SK-MEL-5 (cell line): ENCODE data around the gene RHBDL2. TPM values are rescaled to one million over a fixed set of nuclear protein-coding genes. Genes with fewer than 3 reads are reported as not detected.
A peak's percentile ranks its signal among the peaks of the same experiment; 100 is the strongest.
"Not testable (repeated sequence)": the region's sequence is repeated elsewhere in the genome, so short reads cannot be mapped to it uniquely, and the experiment has no call there.

Experiments
- DNase-seq: peaks from one replicate; pipeline ENCODE4 v3.0.0-alpha.2; 2016; ENCODE audit warnings: low read depth, low spot score
- in situ Hi-C: cut with HindIII; loops from 2 replicates; pipeline ENCODE4 v1.10.0; 2016; ENCODE audit warnings: low sequenced_read_pairs, high pct_unique_total_duplicates, low pct_unique_long_range_greater_than_20kb
- polyA plus RNA-seq, 2 experiments: library from polyadenylated mRNA; depleted of rRNA; stranded (reverse); fragments of >200 nt; gene quantifications; 2 replicates each; pipeline ENCODE4 v1.2.3, GENCODE V29; 2015
- total RNA-seq: library from RNA; depleted of rRNA; stranded (reverse); fragments of >200 nt; shearing (Covaris generic); gene quantifications from 2 replicates; pipeline ENCODE4 v1.2.3, GENCODE V29; 2014; rRNA removed

The RHBDL2 gene
- total RNA-seq, result not detected in 2 replicates
- 0.06 TPM in 1 of 2 replicates, not detected in the other for polyA plus RNA-seq (2015; cell fraction: cytosol; rRNA removed)
- polyA plus RNA-seq (2015; cell fraction: nucleus; rRNA removed), result not detected in 2 replicates

- no peak for DNase-seq
- in situ Hi-C loops, result no loop called here
Measured at GRCh38 chr1:38941527-38942019, at the start of gene RHBDL2. TSS of gene RHBDL2 (minus strand) at chr1:38941830. CDS start at chr1:38919212, 22,618 bp downstream.

- peak; percentile 92 for DNase-seq
- in situ Hi-C loops, result no loop called here
Measured at GRCh38 chr1:38990738-38991637, 49.4 kb upstream of the RHBDL2 start, which contains the start of gene AKIRIN1. TSS of gene AKIRIN1 (plus strand) at chr1:38991276. CDS start at chr1:38991381, 105 bp downstream.

GRCh38 chr1:38990386-38990737 lies 48.7 kb upstream of the RHBDL2 start:
- in situ Hi-C loops, result no loop called here
- no peak for DNase-seq

GRCh38 chr1:38989979-38990378 lies 48.3 kb upstream of the RHBDL2 start:
- in situ Hi-C loops, result no loop called here
- DNase-seq, result no peak

GRCh38 chr1:38979380-38979779 lies 37.8 kb upstream of the RHBDL2 start:
- DNase-seq, in situ Hi-C loops: not testable (repeated sequence)

GRCh38 chr1:38978245-38978542 lies 36.6 kb upstream of the RHBDL2 start:
- in situ Hi-C loops, DNase-seq: not testable (repeated sequence)

- in situ Hi-C loops, result not testable (repeated sequence)
Measured at GRCh38 chr1:38977399-38978244, 36.0 kb upstream of the RHBDL2 start.

GRCh38 chr1:38973659-38974437 lies 32.2 kb upstream of the RHBDL2 start:
- in situ Hi-C loops, result no loop called here

More at GRCh38 chr1:38977399-38978244, 36.0 kb upstream of the RHBDL2 start:
- DNase-seq, result not testable (repeated sequence)

GRCh38 chr1:38973145-38973544 lies 31.5 kb upstream of the RHBDL2 start:
- in situ Hi-C loops, DNase-seq: not testable (repeated sequence)

More at GRCh38 chr1:38973659-38974437, 32.2 kb upstream of the RHBDL2 start:
- no peak for DNase-seq

GRCh38 chr1:38964140-38964548 lies 22.5 kb upstream of the RHBDL2 start:
- peak; percentile 21 for DNase-seq
- in situ Hi-C loops, result no loop called here

- in situ Hi-C loops, result no loop called here
- no peak for DNase-seq
Measured at GRCh38 chr1:38962560-38962959, 20.9 kb upstream of the RHBDL2 start.

- peak; percentile 18 for DNase-seq
- in situ Hi-C loops, result no loop called here
Measured at GRCh38 chr1:38962113-38962512, 20.5 kb upstream of the RHBDL2 start.

GRCh38 chr1:38958967-38959366 lies 17.3 kb upstream of the RHBDL2 start:
- in situ Hi-C loops, result no loop called here
- no peak for DNase-seq

- in situ Hi-C loops, result no loop called here
- DNase-seq, result no peak
Measured at GRCh38 chr1:38953433-38953860, 11.8 kb upstream of the RHBDL2 start.

GRCh38 chr1:38950553-38950952 lies 8.9 kb upstream of the RHBDL2 start:
- in situ Hi-C loops, result no loop called here
- DNase-seq, result no peak

- DNase-seq, result no peak
- in situ Hi-C loops, result no loop called here
Measured at GRCh38 chr1:38944547-38944946, 2.9 kb upstream of the RHBDL2 start.

- in situ Hi-C loops, result no loop called here
- no peak for DNase-seq
Measured at GRCh38 chr1:38942664-38943428, 1.2 kb upstream of the RHBDL2 start.
